Nephron (organoid): ENCODE data around the gene CGREF1.

Experiments used
- H3K27ac Mint-ChIP-seq, 3 experiments: 2 replicates each; pipeline ENCODE4 v1.8.0; 2020; ENCODE audit warnings: mixed read lengths in 3 of 3, mild to moderate bottlenecking in 2 of 3, moderate library complexity in 1 of 3
- H3K27me3 Mint-ChIP-seq: 2 replicates; pipeline ENCODE4 v1.8.0; 2021; ENCODE audit warnings: low read depth, mild to moderate bottlenecking, moderate library complexity, mixed read lengths
- H3K36me3 Mint-ChIP-seq: 2 replicates; pipeline ENCODE4 v1.8.0; 2020; ENCODE audit warnings: low read depth, mixed read lengths
- H3K4me1 Mint-ChIP-seq: 2 replicates; pipeline ENCODE4 v1.8.0; 2020; ENCODE audit warnings: mixed read lengths
- H3K4me3 Mint-ChIP-seq, 3 experiments: 2 replicates each; pipeline ENCODE4 v1.8.0; 2020; ENCODE audit warnings: mild to moderate bottlenecking in 3 of 3, mixed read lengths in 3 of 3, moderate library complexity in 2 of 3
- H3K9me3 Mint-ChIP-seq: 2 replicates; pipeline ENCODE4 v1.8.0; 2020; ENCODE audit warnings: mixed read lengths
- TF ChIP-seq, protein P1 (sequence below), 3 experiments: fragments of 200-600 bp; sonication (generic); IDR thresholded peaks; one replicate each; pipeline ENCODE4 v1.5.0; 2021; ENCODE audit warnings: antibody characterized with exemption in 3 of 3; ENCODE audit not compliant: unreplicated experiment in 3 of 3

The CGREF1 gene

DNA sequence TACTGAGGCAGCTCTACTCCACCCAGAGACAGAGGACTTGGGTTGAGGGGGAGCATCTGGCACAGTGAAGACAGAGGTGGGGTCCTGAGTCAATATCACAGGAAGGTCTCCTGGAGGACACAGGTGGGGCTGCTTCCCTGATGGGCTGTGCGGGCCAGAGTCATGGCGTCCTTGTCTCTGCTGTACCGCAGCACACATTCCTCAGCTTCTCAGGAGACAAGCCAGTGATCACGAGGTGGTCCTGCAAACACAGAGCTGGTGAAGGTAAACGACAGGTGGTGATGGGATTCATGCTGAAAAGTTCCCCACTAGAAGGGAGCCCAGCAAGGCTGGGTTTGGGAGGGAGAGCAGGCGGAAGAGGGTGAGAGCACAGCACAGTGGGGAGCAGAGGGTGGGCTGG, 39.5 kb upstream of the CGREF1 start:
- Mint-ChIP-seq H3K27ac (no peak overlapping the region), H3K36me3 (no peaks in the 10 kb centered on the region), H3K9me3 (no peaks in the 10 kb centered on the region), H3K4me1 (peaks cover 15% of the 10 kb centered on the region), H3K27me3 (peaks cover 4% of the 10 kb centered on the region), H3K4me3 (no peak overlapping the region)
- TF ChIP-seq, protein P1, sequence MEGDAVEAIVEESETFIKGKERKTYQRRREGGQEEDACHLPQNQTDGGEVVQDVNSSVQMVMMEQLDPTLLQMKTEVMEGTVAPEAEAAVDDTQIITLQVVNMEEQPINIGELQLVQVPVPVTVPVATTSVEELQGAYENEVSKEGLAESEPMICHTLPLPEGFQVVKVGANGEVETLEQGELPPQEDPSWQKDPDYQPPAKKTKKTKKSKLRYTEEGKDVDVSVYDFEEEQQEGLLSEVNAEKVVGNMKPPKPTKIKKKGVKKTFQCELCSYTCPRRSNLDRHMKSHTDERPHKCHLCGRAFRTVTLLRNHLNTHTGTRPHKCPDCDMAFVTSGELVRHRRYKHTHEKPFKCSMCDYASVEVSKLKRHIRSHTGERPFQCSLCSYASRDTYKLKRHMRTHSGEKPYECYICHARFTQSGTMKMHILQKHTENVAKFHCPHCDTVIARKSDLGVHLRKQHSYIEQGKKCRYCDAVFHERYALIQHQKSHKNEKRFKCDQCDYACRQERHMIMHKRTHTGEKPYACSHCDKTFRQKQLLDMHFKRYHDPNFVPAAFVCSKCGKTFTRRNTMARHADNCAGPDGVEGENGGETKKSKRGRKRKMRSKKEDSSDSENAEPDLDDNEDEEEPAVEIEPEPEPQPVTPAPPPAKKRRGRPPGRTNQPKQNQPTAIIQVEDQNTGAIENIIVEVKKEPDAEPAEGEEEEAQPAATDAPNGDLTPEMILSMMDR (IDR thresholded peaks at IDR 0.05; ENCODE audit: unreplicated experiment in 3 of 3), result no peak

DNA sequence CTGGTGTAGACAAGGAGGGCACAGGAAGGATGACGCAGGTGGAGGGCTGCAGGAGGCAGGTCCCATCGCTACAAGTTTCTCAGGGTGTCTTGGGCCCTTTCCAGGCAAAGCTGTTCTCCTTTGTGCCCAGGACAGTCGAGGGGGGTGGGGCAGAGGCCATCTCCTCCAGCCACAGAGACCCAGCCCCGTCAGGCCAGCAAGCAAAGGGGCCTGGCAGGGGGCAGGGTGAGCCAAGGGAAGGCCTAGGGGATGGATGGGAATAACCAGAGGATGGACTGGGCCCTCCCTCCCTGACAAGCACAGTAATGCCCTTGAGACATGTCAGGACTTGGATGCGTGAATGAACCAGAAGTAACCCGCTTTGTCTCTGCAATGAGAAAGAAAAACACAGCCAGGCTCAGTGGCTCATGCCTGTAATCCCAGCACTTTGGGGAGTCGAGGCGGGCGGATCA, 36.2 kb upstream of the CGREF1 start:
- H3K36me3 Mint-ChIP-seq, result no peaks in the 10 kb centered on the region
- peak overlapping the region; percentile 81 to 99 (median 95) for H3K27ac Mint-ChIP-seq
- no peak overlapping the region for H3K4me3 Mint-ChIP-seq
- H3K27me3 Mint-ChIP-seq, result peaks cover 4% of the 10 kb centered on the region
- peaks cover 24% of the 10 kb centered on the region for H3K4me1 Mint-ChIP-seq
- TF ChIP-seq, protein P1 (IDR thresholded peaks at IDR 0.05; ENCODE audit: unreplicated experiment in 3 of 3), result no peak
- no peaks in the 10 kb centered on the region for H3K9me3 Mint-ChIP-seq

DNA sequence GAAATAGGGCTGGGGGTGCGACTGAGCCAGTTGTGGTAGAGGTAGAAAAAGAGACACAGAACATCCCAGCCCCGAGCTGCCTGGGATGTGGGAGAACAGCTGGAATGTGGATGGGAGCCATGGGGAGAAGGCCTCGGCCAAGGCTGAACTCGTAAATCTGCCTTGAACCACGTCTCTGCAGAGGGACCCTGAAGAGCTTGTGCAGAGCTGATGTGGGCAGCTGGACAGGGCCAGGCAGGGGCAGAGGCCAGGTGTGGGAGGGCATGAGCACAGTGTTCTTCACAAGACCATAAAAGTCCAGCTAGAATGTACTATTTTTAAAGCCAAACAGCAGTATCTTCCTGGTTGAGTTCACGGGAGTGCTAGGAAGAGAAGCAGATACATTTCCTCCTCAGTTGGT, 35.6 kb upstream of the CGREF1 start:
- peak overlapping the region; percentile 81 to 99 (median 95) for H3K27ac Mint-ChIP-seq
- TF ChIP-seq, protein P1 (IDR thresholded peaks at IDR 0.05; ENCODE audit: unreplicated experiment in 3 of 3), result no peak
- peaks cover 4% of the 10 kb centered on the region for H3K27me3 Mint-ChIP-seq
- H3K4me1 Mint-ChIP-seq, result peaks cover 24% of the 10 kb centered on the region
- no peaks in the 10 kb centered on the region for H3K36me3 Mint-ChIP-seq
- no peaks in the 10 kb centered on the region for H3K9me3 Mint-ChIP-seq
- peak overlapping the region in 2 of 3 experiments; percentile 43 to 64 for H3K4me3 Mint-ChIP-seq

DNA sequence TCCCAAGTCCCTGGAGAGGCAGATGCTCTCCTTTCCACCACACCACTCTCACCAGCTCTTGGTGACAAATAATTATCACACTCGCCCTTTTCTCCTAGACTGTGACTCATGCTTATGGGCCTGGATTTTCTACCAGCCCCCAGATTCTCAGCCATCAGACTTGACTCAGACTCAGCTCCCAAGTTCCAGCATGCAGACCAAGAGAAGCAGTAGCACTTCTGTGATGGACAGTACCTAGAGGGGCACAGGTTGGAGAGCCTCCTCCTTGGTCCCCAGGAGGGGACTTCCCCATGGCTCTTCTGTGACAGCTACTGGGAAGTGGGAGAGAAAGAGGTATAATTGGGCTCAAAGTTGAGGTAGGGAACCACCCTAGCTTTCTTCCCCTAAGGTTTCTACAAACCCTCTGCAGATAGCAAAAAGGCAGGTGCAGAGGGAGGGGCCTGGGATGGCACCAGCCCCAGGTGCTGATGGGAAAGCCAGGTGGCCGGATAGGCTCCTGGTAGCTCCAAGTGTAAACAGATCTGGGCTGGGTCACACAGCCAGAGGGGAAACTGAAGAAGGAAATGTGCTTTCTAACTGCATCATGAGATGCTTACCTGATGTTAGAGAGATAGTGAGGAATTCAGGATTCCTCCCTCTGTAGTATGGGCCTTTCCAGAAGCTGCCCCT, 34.0 kb upstream of the CGREF1 start:
- TF ChIP-seq, protein P1 (IDR thresholded peaks at IDR 0.05; ENCODE audit: unreplicated experiment in 3 of 3), result no peak
- H3K27ac Mint-ChIP-seq, result peak overlapping the region in 2 of 3 experiments; percentile 95 to 99
- H3K4me1 Mint-ChIP-seq, result peaks cover 39% of the 10 kb centered on the region
- no peaks in the 10 kb centered on the region for H3K36me3 Mint-ChIP-seq
- no peak overlapping the region for H3K4me3 Mint-ChIP-seq
- H3K27me3 Mint-ChIP-seq, result peaks cover 4% of the 10 kb centered on the region
- no peaks in the 10 kb centered on the region for H3K9me3 Mint-ChIP-seq

DNA sequence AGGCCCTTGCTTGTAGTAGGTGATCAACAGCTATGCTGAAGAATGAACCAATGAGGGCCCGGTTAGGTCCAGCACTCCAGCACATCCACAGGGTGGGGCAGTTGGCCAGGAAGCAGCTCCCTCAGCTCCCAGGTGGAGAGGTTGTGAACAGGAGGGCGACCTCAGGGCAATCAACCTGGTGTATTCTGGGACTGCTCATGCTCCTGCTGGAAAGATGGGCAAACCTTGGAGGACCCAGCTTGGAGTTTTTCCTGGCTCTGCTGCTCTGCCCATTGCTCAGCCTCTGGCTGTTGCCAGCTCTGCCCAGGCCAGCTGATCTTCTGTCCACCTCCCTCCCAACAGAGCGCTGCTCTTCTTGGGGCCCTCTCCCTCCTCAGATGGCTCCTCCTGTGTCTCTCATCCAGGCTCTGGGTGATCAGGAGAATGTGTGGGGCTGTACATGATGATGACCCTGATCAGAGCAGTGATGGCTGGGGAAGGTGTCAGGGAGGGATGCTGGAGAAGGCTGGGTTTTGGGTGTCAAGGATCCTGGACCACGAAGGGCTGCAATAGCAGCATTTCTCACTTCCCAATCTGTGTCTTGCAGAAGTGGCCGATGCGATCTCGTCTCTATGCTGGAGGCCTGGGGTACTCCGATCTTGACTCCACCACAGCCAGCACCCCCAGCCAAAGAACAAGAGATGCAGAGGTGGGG, 33.3 kb upstream of the CGREF1 start:
- H3K27ac Mint-ChIP-seq, result peak overlapping the region in 2 of 3 experiments; percentile 66 to 99
- H3K27me3 Mint-ChIP-seq, result peaks cover 4% of the 10 kb centered on the region
- no peaks in the 10 kb centered on the region for H3K36me3 Mint-ChIP-seq
- TF ChIP-seq, protein P1 (IDR thresholded peaks at IDR 0.05; ENCODE audit: unreplicated experiment in 3 of 3), result no peak
- H3K4me3 Mint-ChIP-seq, result no peak overlapping the region
- peaks cover 40% of the 10 kb centered on the region for H3K4me1 Mint-ChIP-seq
- no peaks in the 10 kb centered on the region for H3K9me3 Mint-ChIP-seq
